ENCODE data around the gene NPLOC4. TPM values are rescaled to one million over a fixed set of nuclear protein-coding genes. Genes with fewer than 3 reads are reported as not detected.
A peak's percentile ranks its signal among the peaks of the same experiment; 100 is the strongest.

NPLOC4 gene
- polyA plus RNA-seq, 3 donors, result 53.8 to 73.2 (median 54.3) TPM

DNA sequence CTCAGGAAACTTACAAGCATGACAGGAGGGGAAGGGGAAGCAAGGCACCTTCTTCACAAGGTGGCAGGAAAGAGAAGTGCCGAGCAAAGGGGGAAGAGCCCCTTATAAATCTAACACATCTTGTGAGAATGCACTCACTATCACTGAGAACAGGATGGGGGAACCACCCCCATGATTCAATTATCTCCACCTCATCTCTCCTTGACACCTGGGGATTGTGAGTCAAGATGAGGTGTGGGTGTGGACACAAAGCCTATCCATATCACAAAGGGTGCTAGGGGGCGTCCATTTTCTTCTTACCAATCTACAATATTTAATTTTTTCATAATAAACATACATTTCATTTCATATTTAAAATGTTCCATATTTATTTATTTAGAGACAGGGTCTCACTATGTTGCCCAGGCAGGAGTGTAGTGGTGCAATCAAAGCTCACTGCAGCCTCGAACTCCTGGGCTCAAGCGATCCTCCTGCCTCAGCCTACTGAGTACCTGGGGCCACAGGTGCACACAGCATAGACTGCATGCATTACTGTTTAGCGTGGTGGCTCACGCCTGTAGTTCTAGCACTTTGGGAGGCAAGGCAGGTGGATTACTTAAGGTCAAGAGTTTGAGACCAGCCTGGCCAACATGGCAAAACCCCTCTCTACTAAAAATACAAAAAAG is 58.2 kb downstream of the NPLOC4 start:
- no peak for DNase-seq (ENCODE audit: extremely low read depth in 1 of 11, low read depth in 9 of 11, low spot score in 4 of 11)

DNA sequence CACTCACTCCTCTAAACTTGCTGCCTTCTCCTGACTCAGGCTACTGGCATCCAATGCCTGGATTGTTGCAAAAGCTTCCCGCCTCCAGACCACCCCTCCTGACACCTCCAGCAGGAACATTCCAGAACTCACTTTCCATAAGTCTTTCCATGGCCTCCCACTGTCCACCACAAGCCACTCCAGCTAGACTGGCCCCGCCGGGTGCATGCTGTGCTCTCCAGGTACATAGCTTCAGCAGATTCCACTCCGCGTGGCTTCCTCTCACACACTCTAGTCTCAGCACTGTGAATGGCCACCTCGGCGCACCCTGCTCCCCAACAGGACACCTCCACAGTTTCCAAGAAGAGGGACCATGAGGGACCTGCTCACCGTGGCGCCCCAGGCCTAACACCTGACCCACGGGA is 58.9 kb downstream of the NPLOC4 start:
- no peak for DNase-seq (ENCODE audit: extremely low read depth in 1 of 11, low read depth in 9 of 11, low spot score in 4 of 11)

DNA sequence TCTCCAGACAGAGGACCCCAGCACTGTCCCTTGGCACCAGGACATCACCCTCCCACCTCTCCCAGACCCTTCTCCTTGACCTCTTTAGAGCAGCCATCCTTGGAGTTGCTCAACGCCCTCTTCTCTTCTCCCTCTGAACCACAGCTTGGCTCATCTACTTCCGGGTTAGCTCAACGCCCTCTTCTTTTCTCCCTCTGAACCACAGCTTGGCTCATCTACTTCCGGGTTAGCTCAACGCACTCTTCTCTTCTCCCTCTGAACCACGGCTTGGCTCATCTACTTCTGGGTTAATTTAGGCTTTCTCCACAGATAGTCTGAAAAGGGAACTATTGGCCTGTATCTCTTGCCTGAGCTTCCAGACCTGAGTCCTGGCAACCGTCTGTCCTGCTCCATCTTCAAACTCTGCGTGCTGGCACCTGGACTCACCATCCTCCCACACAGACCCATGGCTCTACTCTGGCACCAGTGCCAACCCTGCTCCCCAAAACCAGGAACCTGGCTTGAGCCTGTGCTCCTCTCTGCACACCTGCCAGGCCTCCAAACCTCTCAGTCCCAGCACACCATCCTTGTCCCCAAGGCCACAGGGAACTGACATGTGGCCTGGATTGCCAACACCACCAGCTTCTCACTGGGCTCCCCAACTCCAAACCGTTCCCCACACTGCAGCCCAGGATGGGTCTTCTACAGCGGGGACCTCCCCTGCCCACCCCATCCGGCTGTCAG is 59.5 kb downstream of the NPLOC4 start:
- DNase-seq (ENCODE audit: extremely low read depth in 1 of 11, low read depth in 9 of 11, low spot score in 4 of 11), result no peak

DNA sequence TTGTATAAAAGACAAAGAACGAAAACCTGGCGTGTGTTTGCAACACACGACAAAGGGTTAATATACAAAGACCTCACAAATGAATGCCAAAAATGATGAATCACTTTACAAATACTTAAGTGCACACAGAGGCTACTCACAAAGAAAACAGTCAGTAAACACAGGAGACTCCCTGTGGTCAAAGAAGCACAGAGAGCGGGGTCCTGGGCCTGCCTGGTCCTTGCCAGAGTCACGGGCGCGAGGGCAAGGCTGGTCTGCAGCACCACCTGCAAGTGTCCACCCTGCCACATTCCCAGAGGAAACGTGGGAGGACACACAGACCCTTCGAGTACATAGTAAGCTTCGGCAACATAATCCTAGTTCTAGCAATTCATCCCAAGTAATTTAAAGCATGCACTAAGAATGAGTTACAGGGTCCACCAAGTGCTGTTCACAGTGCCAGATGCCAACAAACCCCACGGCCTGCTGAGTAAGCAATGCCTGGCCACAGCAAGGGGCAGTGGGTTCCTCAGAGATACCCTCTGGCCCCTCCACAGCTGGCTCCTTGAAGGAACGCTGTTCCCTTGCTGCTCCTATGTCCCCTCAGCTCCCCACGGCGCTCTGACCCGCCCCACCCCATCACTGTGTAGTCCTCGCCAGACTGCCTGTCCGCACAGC is 60.2 kb downstream of the NPLOC4 start:
- no peak for DNase-seq (ENCODE audit: extremely low read depth in 1 of 11, low read depth in 9 of 11, low spot score in 4 of 11)

GRCh38 chr17:81575836-81576235 is 61.1 kb downstream of the NPLOC4 start:
- no peak for DNase-seq (ENCODE audit: extremely low read depth in 1 of 11, low read depth in 9 of 11, low spot score in 4 of 11)

GRCh38 chr17:81574643-81574956 is 62.3 kb downstream of the NPLOC4 start:
- DNase-seq (ENCODE audit: extremely low read depth in 1 of 11, low read depth in 9 of 11, low spot score in 4 of 11), result no peak

- no peak for DNase-seq (ENCODE audit: extremely low read depth in 1 of 11, low read depth in 9 of 11, low spot score in 4 of 11)
Measured at GRCh38 chr17:81573794-81574642, 62.9 kb downstream of the NPLOC4 start.

DNA sequence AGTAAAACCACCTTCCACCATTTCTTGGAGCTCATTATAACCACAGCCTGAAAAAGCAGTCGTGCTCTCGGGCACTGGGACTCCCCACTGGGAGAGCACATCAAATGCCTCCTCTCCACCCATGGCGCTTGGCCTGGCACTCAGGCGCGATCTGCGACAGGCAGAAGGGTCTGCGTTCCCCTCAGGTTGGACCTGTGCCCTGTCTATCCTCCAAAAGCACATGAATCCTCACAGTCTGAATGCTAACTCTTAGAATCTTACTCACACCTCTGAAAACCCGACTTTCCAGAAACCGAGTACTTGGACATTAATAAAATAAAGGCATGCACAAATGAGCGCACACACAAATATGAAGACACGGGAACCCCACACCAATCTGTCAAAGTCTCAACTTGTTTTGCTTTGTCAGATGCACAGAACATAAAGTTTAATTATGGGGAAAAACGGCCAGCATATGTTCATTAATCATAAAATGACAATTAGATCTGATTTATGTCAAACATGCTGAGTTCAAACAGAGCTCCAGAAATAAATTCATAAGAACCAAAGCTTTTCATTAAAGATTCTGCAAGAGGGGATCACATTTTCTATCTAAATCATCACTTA is 64.2 kb downstream of the NPLOC4 start:
- no peak for DNase-seq (ENCODE audit: extremely low read depth in 1 of 11, low read depth in 9 of 11, low spot score in 4 of 11)

DNA sequence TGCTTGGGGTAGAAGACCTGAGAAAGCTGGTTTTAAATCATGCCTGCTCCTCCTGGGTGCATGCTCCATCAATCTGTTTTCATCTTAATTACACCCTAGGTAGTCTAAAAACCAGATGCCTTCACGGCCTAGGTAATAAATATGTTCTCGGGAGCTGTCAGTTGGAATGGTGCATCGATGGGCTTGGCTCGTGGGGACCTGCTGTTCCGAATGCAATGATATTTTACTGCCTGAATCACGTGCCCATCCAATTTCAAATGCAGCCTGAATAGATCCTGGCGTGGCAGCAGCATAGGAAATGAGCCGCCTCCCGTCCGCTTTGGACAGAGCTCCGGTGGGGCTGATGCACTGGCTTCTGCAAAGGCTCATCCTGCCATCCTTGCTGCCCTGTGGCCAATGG is 65.9 kb downstream of the NPLOC4 start:
- DNase-seq (ENCODE audit: extremely low read depth in 1 of 11, low read depth in 9 of 11, low spot score in 4 of 11), result no peak

DNA sequence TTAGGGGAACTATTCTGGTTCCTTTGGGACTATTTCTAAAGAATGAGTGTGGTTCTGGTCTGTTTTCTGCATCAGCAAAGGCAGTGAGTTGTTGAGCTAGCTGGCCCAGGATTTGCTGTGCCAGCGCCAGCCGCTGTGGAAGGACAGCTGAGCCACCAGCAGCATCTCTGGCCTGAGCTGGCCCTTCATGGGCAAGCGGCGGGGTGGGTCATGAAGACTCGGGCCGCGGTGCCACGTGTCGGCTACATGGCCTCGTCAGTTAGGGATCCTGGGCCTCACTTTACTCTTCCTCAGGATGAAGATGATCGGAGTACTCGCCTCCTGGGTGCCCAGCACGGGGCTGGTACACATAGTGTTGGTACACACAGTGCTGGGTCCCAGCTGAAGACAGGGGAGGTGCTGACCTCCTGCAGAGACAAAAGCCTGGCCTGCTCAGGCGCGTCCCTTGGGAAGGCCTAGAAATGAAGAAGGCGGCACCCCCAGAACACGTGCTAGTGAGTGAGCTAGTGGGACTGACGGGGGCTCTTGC is 66.9 kb downstream of the NPLOC4 start:
- DNase-seq (ENCODE audit: extremely low read depth in 1 of 11, low read depth in 9 of 11, low spot score in 4 of 11), result no peak

GRCh38 chr17:81568416-81568815 is 68.5 kb downstream of the NPLOC4 start:
- DNase-seq (ENCODE audit: extremely low read depth in 1 of 11, low read depth in 9 of 11, low spot score in 4 of 11), result no peak

GRCh38 chr17:81567191-81567590 is 69.7 kb downstream of the NPLOC4 start:
- no peak for DNase-seq (ENCODE audit: extremely low read depth in 1 of 11, low read depth in 9 of 11, low spot score in 4 of 11)

DNA sequence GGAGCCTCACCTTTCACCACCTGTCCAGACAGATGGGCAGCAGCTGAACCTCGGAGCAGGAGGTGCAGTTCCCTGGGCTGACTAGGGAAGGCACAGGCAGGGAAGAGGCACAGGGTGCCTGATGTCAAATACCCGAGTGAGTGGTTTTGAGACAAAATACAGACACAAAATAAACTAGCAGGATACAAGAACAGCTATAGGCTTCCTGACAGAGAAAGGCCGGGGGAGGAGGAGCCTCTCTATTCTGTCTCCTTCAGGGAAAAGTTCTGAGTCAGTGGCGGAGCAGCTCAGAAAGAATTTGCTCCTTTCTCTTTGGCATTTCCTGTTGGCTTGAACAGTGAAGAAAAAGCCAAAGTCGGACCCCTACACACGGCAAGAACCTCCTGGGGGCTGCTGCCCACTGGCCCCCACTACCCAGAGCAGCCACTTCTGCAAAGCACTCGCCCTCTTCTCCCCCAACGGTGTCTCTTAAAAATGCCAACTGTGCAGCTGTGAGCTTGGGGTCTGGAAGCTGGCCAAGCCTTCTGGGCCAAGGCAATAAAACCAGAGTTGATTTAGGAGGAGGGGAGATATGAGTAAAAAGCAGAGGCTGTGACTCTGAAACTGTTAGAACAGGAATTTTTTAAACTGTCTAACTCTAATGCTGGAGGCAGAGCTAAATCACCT is 70.3 kb downstream of the NPLOC4 start:
- DNase-seq (ENCODE audit: extremely low read depth in 1 of 11, low read depth in 9 of 11, low spot score in 4 of 11), result peak in 5 of 11 donors; percentile 55 to 69 (median 59)

- DNase-seq (ENCODE audit: extremely low read depth in 1 of 11, low read depth in 9 of 11, low spot score in 4 of 11), result no peak
Measured at GRCh38 chr17:81565231-81565630, 71.7 kb downstream of the NPLOC4 start.

DNA sequence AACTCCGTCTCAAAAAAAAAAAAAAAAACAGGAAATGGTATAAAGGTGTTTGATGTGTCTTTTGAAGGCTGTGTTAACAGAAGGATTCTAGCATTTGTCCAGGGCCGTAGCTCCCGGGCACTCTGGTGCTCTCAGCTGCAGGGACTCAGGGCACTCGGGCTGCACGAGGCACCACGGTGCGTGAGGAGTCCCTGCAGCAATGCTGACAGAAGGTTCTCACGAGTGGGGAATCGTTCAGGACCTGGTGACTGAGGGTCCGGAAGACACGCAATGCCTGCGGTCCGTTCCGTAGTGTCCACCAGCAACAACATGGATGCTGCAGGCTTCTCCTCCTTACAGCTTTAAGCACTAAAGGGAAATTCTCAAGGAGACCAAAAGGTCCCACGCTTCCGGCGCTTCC is 72.1 kb downstream of the NPLOC4 start:
- DNase-seq (ENCODE audit: extremely low read depth in 1 of 11, low read depth in 9 of 11, low spot score in 4 of 11), result no peak

GRCh38 chr17:81563861-81564586 is 72.9 kb downstream of the NPLOC4 start:
- no peak for DNase-seq (ENCODE audit: extremely low read depth in 1 of 11, low read depth in 9 of 11, low spot score in 4 of 11)

GRCh38 chr17:81561494-81561885 is 75.4 kb downstream of the NPLOC4 start:
- no peak for DNase-seq (ENCODE audit: extremely low read depth in 1 of 11, low read depth in 9 of 11, low spot score in 4 of 11)

Measured in renal cortex interstitium (tissue), 11 donors.